Colonic mucosa (tissue), 4 donors: ENCODE results near the gene PSMD13. TPM values are rescaled to one million over a fixed set of nuclear protein-coding genes. Genes with fewer than 3 reads are reported as not detected.
A peak's percentile ranks its signal among the peaks of the same experiment; 100 is the strongest.

Experiments used
- DNase-seq: peaks from one replicate; pipeline ENCODE4 v3.0.0-alpha.2; 2020
- H3K27ac ChIP-seq: fragments of 200-600 bp; one replicate; pipeline ENCODE4 v1.8.0; 2021
- H3K27me3 ChIP-seq: fragments of 200-600 bp; one replicate; pipeline ENCODE4 v1.8.0; 2021
- H3K36me3 ChIP-seq: fragments of 200-600 bp; one replicate; pipeline ENCODE4 v1.8.0; 2021
- H3K4me1 ChIP-seq: fragments of 200-600 bp; one replicate; pipeline ENCODE4 v1.8.0; 2021; ENCODE audit warnings: mild to moderate bottlenecking
- H3K4me3 ChIP-seq: fragments of 200-600 bp; one replicate; pipeline ENCODE4 v1.8.0; 2021
- H3K9ac ChIP-seq, 2 donors: one replicate each; pipeline ENCODE4 v1.7.0; 2013; ENCODE audit warnings: control low read depth in 2 of 2, low read depth in 2 of 2, low read length in 2 of 2
- H3K9me3 ChIP-seq: fragments of 200-600 bp; one replicate; pipeline ENCODE4 v1.8.0; 2021
- intact Hi-C: fragments of 100-400 bp; cut with DNase I; formaldehyde crosslinking; loops from one replicate; pipeline ENCODE4 v1.14.1; 2022
- total RNA-seq, 2 donors: library from RNA; stranded (reverse); fragmentation: NEBNext Ultra II Directional in 1 of 2; extraction: Animal tissue kit (Norgen Biotek cat#: 25700) in 1 of 2; gene quantifications; one replicate each; pipeline ENCODE4 v1.2.1, GENCODE V29; 2021
- TF ChIP-seq, protein P1 (sequence below): fragments of 200-600 bp; IDR thresholded peaks from one replicate; pipeline ENCODE4 v1.8.0; 2022; ENCODE audit warnings: antibody characterized with exemption, mild to moderate bottlenecking
- donor health status: healthy.
- donor health status: DM: no; HTN: no; CAD: no.
- donor health status: DM: no; HTN: no; CAD: no.

The PSMD13 gene
- total RNA-seq, 2 donors from 2014 or later, result 99.0 to 145 TPM

DNA sequence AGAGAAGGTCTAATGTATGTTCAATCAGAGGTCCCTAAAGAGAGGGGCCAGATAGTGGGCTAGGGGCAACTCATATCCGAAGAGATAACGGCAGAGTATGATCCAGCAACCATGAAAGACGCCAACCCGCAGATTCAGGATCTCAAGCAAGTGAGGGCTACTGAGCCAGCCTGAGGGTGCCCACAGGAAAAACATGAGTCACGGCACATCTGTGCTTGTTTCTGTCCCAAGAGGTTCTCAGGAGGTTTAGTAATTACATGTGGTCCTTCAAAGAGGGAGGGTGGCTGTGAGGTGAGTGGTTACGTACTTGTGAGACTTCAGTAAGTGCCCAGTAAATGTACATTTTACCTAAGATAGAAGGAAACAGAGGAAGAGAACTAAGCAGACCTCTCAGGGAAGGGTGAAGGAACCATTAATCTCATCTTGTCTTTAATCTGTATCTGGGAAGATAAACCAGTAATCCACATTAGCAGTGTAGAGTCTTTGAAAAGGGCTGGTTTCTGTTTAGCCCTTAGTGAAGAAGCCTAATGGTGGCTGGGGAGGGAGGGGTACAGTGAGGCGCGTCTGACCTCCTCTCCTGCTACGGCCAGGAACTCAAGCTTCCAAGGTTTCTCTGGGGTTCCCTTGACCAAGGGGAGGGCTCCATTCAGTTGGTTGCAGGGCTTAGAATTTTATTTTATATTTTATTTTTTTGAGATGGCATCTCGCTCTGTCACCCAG, 10.9 kb upstream of the PSMD13 start:
- H3K36me3 ChIP-seq, result no peaks in the 10 kb centered on the region
- H3K9ac ChIP-seq, result no peak overlapping the region
- TF ChIP-seq, protein P1, sequence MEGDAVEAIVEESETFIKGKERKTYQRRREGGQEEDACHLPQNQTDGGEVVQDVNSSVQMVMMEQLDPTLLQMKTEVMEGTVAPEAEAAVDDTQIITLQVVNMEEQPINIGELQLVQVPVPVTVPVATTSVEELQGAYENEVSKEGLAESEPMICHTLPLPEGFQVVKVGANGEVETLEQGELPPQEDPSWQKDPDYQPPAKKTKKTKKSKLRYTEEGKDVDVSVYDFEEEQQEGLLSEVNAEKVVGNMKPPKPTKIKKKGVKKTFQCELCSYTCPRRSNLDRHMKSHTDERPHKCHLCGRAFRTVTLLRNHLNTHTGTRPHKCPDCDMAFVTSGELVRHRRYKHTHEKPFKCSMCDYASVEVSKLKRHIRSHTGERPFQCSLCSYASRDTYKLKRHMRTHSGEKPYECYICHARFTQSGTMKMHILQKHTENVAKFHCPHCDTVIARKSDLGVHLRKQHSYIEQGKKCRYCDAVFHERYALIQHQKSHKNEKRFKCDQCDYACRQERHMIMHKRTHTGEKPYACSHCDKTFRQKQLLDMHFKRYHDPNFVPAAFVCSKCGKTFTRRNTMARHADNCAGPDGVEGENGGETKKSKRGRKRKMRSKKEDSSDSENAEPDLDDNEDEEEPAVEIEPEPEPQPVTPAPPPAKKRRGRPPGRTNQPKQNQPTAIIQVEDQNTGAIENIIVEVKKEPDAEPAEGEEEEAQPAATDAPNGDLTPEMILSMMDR, result no peak
- no peaks in the 10 kb centered on the region for H3K27me3 ChIP-seq
- DNase-seq, result no peak
- no peaks in the 10 kb centered on the region for H3K9me3 ChIP-seq
- no peak overlapping the region for H3K4me3 ChIP-seq
- H3K27ac ChIP-seq, result no peak overlapping the region
- intact Hi-C loops, result no loop called here
- no peaks in the 10 kb centered on the region for H3K4me1 ChIP-seq

DNA sequence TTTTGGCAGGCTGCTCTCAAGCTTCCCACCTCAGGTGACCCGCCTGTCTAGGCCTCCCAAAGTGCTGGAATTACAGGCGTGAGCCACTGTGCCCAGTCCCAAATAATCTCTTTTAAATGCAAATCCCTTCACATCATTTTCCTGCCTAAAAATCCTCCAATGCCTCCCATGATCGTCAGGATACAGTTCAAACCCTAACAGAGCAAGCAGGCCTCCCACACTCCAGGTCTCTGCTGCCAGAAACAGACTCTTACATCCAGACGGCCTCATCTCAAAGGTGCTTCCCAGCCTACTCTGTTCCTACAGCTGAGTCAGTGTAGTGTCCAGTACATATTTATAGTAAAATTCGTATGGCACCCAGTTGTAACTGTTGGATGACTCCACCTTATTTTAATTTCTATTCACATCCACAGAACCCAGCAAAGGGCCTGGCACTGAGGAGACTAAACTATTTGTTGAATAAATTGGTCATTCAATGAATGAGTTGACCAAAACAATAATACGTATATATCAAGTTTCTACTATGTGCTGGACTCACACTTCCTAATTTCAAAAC, 8.9 kb upstream of the PSMD13 start:
- no peak for DNase-seq
- H3K27ac ChIP-seq, result no peak overlapping the region

DNA sequence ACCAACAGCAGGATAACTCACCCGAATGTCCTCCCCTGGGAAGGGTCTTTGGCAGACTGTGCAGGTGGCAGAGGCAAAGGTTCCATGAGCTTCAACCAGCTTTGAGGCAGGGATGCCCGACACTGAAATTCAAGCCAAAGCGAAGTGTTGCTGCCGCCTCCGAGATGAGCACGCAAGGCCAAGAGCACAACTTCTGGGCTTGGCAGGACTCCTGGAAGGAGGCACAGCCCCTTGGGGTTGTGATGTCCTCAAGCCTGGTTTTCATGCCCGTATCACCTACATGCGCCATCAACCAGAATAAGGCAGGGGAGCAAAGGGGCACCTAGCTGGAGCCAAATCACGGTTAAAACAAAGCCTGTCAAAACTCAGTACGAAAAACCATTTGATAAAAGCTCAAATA, 6.3 kb upstream of the PSMD13 start:
- H3K4me3 ChIP-seq, result no peak overlapping the region
- H3K27me3 ChIP-seq, result no peaks in the 10 kb centered on the region
- H3K9ac ChIP-seq, result no peak overlapping the region
- H3K27ac ChIP-seq, result no peak overlapping the region
- no peaks in the 10 kb centered on the region for H3K4me1 ChIP-seq
- no peak for DNase-seq
- H3K36me3 ChIP-seq, result no peaks in the 10 kb centered on the region
- intact Hi-C loops, result no loop called here
- TF ChIP-seq, protein P1, result no peak
- no peaks in the 10 kb centered on the region for H3K9me3 ChIP-seq

More for the DNA sequence above, 8.9 kb upstream of the PSMD13 start:
- H3K27me3 ChIP-seq, result no peaks in the 10 kb centered on the region
- H3K9me3 ChIP-seq, result no peaks in the 10 kb centered on the region
- no peaks in the 10 kb centered on the region for H3K36me3 ChIP-seq
- H3K9ac ChIP-seq, result no peak overlapping the region
- H3K4me1 ChIP-seq, result no peaks in the 10 kb centered on the region
- intact Hi-C loops, result no loop called here
- H3K4me3 ChIP-seq, result no peak overlapping the region
- TF ChIP-seq, protein P1, result no peak

DNA sequence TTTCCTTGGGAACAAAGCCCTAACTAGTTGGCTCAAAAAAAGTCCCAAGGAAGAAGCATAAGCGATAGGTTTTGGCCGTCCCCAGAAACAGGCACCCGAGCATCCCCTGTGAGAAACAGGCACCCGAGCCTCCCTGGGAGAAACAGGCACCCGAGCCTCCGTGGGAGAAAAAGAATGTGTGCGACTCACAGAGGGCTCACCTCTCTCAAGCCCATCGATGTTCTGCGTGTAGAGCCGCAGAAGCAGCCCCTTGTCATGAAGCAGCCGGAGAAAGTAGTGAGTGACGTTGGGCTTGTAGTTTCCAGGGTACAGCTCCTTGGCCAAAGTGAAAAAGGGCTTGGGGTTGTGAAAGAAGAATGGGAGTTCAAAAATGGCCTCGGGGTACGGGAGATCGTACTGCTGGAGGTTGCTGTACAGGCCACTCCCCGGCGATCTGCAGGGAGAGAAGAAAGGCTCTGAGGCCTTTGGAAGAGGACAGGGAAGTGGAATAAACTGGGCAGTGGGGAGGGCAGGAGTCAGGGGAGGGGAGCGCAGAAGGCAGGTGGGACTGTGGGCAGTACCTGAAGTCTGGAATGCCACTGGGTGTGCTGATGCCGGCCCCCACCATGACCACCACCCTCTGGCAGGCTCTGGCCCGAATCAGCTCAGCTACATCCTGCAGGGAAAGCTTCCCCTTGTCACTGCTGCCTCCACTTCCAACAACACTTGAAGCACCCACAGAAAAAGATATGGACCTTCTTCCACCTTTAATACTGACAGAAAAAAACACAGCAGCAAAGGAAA, 3.8 kb upstream of the PSMD13 start:
- Histone ChIP-seq H3K9me3 (no peaks in the 10 kb centered on the region), H3K9ac (no peak overlapping the region), H3K4me1 (peaks cover 6% of the 10 kb centered on the region), H3K4me3 (no peak overlapping the region), H3K27me3 (no peaks in the 10 kb centered on the region), H3K36me3 (no peaks in the 10 kb centered on the region), H3K27ac (no peak overlapping the region)
- TF ChIP-seq, protein P1, result no peak
- DNase-seq, result no peak
- intact Hi-C loops, result no loop called here

DNA sequence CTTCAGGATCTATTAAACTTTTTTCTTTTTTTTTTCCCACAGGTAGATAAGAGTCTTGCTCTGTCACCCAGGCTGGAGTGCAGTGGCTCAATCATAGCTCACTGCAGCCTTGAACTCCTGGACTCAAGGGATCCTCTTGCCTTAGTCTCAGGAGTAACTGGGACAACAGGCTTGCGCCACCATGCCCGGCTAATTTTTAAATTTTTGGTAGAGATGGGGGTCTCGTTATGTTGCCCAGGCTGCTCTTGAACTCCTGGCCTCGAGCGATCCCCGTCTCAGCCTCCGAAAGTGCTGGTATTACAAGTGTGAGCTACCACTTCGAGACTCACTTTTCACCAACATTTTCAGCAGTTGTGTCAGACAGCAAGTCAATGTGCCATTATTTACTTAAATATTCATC, 1.6 kb upstream of the PSMD13 start:
- Histone ChIP-seq H3K9ac (peak overlapping the region; percentile 83 to 98), H3K4me3 (peak overlapping the region; percentile 96), H3K9me3 (no peaks in the 10 kb centered on the region), H3K36me3 (no peaks in the 10 kb centered on the region), H3K27me3 (no peaks in the 10 kb centered on the region), H3K4me1 (peaks cover 7% of the 10 kb centered on the region), H3K27ac (no peak overlapping the region)
- DNase-seq, result no peak
- TF ChIP-seq, protein P1, result no peak
- intact Hi-C loops, result loop anchor here (5.0 kb wide), 1 partner anchor 127 kb away; no protein-coding TSS in a partner anchor
